K562 (cell line): ENCODE results near the gene LDAF1.

Experiments
- CTCF ChIP-seq, 3 experiments: IDR thresholded peaks in 2 of 3; conservative IDR thresholded peaks in 1 of 3; 2 replicates each; pipeline ENCODE4 v1.5.1; 2011 to 2012; ENCODE audit warnings: low read length in 3 of 3, mild to moderate bottlenecking in 3 of 3, control low read depth in 2 of 3, improper control_type of control experiment in 1 of 3, inconsistent platforms in 1 of 3, low read depth in 1 of 3, mixed read lengths in 1 of 3, moderate library complexity in 1 of 3; ENCODE audit not compliant: insufficient read depth in 2 of 3
- EGR1 ChIP-seq: fragments of 450-650 bp; conservative IDR thresholded peaks from 2 replicates; pipeline ENCODE4 v1.6.1; 2017; ENCODE audit warnings: mild to moderate bottlenecking
- ELF1 ChIP-seq: fragments of 200-800 bp; sonication (Bioruptor generic); IDR thresholded peaks from 2 replicates; pipeline ENCODE4 v1.6.1; 2016; ENCODE audit warnings: missing genetic modification characterization, missing compliant biosample characterization
- ERF ChIP-seq: fragments of 450-650 bp; formaldehyde crosslinking; IDR thresholded peaks from 2 replicates; pipeline ENCODE4 v1.4.0; 2020; ENCODE audit warnings: mild to moderate bottlenecking, mixed read lengths
- ETV6 ChIP-seq, 3 experiments: fragments of 150-350 bp in 1 of 3; sonication (generic) in 1 of 3; formaldehyde crosslinking in 1 of 3; IDR thresholded peaks; 2 replicates each; pipeline versions ENCODE4 v1.6.1 to v1.8.0; 2014 to 2022; ENCODE audit warnings: borderline replicate concordance in 2 of 3, low read depth in 2 of 3, antibody characterized with exemption in 1 of 3, low read length in 1 of 3, mild to moderate bottlenecking in 1 of 3, missing genetic modification reagents in 1 of 3
- HMG20A ChIP-seq: fragments of 450-650 bp; formaldehyde crosslinking; conservative IDR thresholded peaks from 2 replicates; pipeline ENCODE4 v1.4.0; 2020; ENCODE audit warnings: mild to moderate bottlenecking, mixed read lengths
- MAFK ChIP-seq: IDR thresholded peaks from 2 replicates; pipeline ENCODE4 v1.6.1; 2011; ENCODE audit warnings: low read length, improper control_type of control experiment
- MEIS2 ChIP-seq: fragments of 450-650 bp; IDR thresholded peaks from 2 replicates; pipeline ENCODE4 v1.6.1; 2014; ENCODE audit warnings: mild to moderate bottlenecking; ENCODE audit not compliant: partially characterized antibody
- SPI1 ChIP-seq: IDR thresholded peaks from 2 replicates; pipeline ENCODE4 v1.6.1; 2011; ENCODE audit warnings: low read depth, low read length, control low read depth, borderline replicate concordance
- ZNF124 ChIP-seq: sonication (generic); formaldehyde crosslinking; IDR thresholded peaks from 2 replicates; pipeline ENCODE4 v1.8.1; 2022; ENCODE audit warnings: missing genetic modification reagents
- ZNF23 ChIP-seq: fragments of 250-450 bp; sonication (Bioruptor Pico); IDR thresholded peaks from 2 replicates; pipeline ENCODE4 v1.4.0; 2020; ENCODE audit warnings: mild to moderate bottlenecking

DNA sequence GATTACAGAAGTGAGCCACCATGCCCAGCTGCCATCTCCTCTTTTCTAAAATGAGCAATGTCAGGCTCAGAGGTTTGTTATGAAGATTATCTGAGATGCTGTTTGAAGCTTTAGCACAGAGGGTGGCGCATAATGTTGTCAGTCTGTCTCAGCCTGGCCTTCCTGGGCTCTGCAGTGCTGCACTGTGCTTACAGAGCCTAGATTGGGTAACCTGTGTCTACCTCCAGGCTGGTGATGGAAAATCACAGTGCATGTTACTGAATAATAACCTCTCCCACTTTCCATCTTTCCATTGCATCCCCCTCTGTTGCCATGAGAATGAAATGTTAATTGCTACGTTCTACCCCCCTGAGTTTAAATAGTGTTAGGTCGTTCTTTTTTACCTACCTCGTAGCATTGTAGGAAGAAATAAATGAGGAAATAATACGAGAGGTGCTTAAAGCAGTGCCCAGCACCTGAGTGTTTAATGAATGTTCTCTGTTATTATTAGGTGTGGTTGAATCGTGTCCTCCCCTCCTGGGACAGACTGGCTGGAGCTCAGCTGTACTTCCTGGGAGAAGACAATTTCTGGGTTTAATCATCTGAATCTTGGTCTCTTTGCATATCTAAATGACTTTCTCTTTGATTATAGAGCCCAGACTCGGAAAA is 6.2 kb downstream of the LDAF1 start:
- TF ChIP-seq ETV6 (IDR thresholded peaks at IDR 0.05; ENCODE audit: borderline replicate concordance in 1 of 2, low read depth in 2 of 2, low read length in 1 of 2) (no peak), ETV6 (CRISPR knock-in tag; IDR thresholded peaks at IDR 0.05; ENCODE audit: borderline replicate concordance) (no peak), ELF1 (tag) (no peak), HMG20A (CRISPR knock-in tag) (no peak), MAFK (no peak), ZNF124 (CRISPR knock-in tag) (no peak), ZNF23 (no peak), EGR1 (no peak), SPI1 (no peak), CTCF (IDR thresholded peaks at IDR 0.05 in 2 of 3, conservative IDR thresholded peaks at IDR 0.05 in 1 of 3; ENCODE audit: insufficient read depth in 2 of 3, low read depth in 1 of 3, low read length in 3 of 3) (no peak), MEIS2 (no peak), ERF (CRISPR knock-in tag) (no peak)
